Activated CD8-positive, alpha-beta memory T cell treated with anti-CD3 and anti-CD28 coated beads for 36 hours (primary cell): ENCODE measurements around the gene RASIP1. TPM values are rescaled to one million over a fixed set of nuclear protein-coding genes. Genes with fewer than 3 reads are reported as not detected.
"Not testable (repeated sequence)": the region's sequence is repeated elsewhere in the genome, so short reads cannot be mapped to it uniquely, and the experiment has no call there.

Source experiments
- CTCF ChIA-PET: fragments of 350-600 bp; sonication (Branson Sonifier 250); formaldehyde crosslinking; loops from one replicate; lab custom pipeline; 2021; ENCODE audit warnings: antibody characterized with exemption; lab: Charles Lee
- POLR2A ChIA-PET: fragments of 350-600 bp; sonication (Branson Sonifier 250); formaldehyde crosslinking; loops from one replicate; lab custom pipeline; 2021; ENCODE audit warnings: antibody characterized with exemption; lab: Charles Lee
- total RNA-seq, 2 experiments: library from RNA; stranded (reverse); gene quantifications; one replicate each; pipeline ENCODE4 v1.2.3, GENCODE V29; 2021

Gene RASIP1
- total RNA-seq, 2 experiments from 2014 or later: 0.19 to 0.63 TPM

DNA sequence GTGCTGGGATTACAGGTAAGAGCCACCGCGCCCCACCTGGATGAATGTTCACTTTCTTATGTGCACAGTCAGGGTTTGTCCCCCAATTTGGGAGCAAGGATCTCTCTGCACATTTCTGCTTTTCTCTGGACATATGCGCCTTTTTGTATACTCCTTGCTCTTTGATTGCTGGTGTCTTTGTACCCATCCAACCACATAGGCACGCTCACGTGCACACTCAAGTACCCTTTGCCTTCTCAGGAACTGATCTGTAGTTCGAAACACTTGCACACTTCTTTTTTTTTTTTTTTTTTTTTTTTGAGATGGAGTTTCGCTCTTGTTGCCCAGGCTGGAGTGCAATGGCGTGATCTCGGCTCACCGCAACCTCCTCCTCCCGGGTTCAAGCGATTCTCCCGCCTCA lies 22.3 kb downstream of the RASIP1 start:
- CTCF ChIA-PET, POLR2A ChIA-PET: not testable (repeated sequence)

DNA sequence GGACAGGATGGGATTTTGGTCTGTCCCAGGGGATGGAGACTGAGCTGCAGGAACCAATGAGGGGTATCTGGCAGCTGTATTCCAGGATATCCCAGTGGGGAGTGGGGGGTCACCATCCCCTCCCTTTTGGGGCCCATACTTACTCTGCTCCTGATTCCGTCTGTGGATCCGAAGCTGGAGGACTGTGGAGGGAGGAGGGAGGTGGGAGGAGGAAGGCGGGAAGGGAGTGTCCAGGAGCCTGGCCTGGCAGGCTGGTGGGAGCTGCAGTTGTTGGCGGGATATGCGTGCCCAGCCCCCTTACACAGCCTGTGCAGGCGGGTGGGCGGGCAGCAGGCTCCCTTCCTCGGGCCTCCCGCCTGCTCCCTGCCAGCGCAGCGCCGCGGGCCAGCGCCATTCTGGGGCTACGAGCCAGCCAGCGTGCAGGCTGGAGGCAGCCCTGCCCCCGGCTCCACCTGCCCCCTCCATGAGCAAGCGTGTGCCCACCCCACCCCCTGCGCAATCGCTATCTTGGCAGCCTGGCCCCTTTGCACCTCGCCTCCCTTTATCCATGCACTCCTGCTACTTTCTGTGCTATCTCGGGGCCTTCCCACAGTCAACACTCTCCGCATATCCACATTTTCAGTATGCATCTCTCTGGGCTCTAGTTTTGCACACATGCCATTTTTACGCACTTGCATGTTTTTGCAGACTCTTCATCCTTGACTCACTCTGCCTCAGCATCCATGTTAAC lies 23.7 kb downstream of the RASIP1 start:
- POLR2A ChIA-PET: no interaction called here
- CTCF ChIA-PET: interaction anchor here (0.7 kb wide), 2 partner anchors 14 to 16 kb away, joined by 3 to 4 read pairs; no protein-coding TSS in a partner anchor

DNA sequence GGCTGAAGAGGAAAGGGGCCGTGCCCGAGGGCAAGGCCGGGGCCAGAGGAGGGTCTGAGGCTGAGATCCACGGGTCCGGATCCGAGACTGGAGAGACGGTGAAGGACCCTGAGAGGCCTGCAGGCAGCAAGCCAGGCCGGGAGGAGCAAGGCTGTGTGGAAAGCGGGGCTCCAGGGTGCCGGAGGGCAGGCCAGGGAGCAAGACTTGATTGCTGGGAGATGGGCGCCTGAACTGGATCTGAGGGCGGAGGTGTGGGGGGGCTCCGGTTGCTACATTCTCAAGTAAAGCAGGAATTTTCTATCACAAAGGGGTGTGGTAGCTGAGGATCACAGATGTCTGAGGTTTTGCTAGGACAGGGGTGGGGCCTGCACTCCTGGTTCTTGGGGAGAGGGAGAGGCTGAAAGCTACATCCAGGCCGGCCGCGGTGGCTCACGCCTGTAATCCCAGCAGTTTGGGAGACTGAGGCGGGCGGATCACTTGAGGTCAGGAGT lies 24.7 kb downstream of the RASIP1 start:
- CTCF ChIA-PET: interaction anchor here (1.3 kb wide), 1 partner anchor 20 kb away, joined by 4 read pairs; the partner anchor contains the start of gene FUT2
- POLR2A ChIA-PET: interaction anchor here (0.5 kb wide), 1 partner anchor 57 kb away, joined by 4 read pairs; no protein-coding TSS in a partner anchor

DNA sequence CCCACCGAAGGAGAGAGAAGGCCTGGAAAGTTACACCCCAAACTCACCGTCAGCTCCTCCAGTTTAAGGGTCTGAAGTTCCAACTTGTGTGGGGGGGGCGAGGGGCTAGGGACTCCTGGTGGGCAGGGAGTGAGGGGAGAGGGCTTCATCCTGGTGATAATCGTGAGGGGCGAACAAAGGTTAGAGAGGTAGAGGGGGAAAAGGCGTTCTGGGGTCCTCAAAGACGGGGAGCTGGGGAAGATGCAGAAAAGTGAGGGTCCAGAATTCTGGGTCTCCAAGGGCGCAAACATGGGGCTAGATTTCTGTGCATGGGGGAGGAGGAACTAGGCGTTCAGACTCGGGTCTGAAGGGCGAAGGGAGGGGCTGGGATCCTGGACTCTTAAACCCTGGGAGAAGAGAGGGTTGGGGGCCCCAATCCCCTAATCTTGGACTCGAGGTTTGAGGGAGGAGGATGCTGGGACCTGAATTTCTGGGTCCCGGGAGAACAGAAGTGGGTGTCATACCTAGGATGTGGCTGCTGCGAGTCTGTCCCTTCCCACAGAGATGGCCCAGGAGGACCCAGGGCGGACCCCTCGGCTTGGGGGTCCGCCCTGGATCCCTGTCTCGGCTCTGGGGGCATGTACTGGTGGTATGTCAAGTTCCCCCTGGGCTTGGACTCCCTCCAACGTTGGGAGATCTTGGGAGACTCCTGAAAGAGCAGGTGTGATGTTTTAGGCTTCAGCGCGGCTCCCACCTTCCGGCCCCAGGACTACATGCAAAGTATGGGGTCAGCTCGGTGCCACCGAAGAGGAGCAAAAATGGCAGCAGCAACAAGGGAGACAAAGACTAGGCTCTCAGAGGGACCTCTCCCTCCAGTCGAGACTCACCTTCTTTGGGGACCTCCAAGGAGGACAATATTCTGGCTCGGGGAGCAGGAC lies 25.4 kb downstream of the RASIP1 start:
- POLR2A ChIA-PET: interaction anchor here (0.5 kb wide), 1 partner anchor 56 kb away, joined by 4 read pairs; no protein-coding TSS in a partner anchor
- CTCF ChIA-PET: interaction anchor here (1.3 kb wide), 1 partner anchor 19 kb away, joined by 4 read pairs; the partner anchor contains the start of gene FUT2

DNA sequence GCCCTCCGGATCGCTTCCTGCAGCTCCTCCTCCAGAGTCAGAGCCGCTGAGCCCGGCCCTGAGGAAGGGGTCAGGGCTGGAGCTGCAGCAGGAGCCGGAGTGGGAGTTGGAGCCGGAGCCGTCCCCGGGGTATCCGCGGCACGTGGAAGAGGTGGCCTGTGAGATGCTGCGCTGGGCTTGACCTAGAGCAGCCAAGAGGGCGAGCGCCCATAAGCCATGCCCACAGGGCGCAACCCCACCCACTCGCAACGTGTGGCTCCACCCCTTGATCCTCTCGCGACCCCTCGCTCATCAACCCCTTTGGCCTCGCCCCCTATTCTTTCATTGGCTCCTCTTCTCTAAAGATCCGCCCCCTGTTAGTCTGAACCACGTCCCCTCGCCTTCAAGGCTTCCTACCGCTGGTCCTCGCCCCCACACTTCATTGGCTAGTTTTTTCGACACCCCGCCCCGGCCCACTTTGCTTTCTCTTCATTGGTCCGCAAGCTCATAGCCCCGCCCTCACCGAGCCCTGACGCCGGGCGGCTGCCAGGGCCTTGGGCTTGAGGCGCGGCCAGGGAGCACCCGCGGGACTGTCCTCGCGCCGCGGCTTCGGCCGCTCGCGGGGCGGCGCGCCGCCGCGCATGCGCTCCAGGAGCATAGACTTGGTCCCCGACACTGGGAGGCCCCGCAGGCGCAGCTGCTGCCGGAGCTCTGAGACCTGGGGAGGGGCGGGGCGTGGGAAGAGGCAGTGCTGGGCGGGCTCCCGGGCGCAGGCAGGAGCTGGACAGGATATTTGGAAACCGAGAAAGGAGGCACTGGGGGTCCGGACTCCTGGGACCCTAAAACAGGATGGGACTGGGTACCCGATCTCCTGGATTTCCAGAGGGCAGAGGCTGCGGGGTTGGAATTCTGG lies 26.3 kb downstream of the RASIP1 start:
- ChIA-PET CTCF (interaction anchor here (0.9 to 1.3 kb wide), 4 partner anchors 18 to 438 kb away, joined by 3 to 4 read pairs (median 3); partner anchors contain the start of gene FUT2), POLR2A (interaction anchor here (0.5 kb wide), 1 partner anchor 76 kb away, joined by 3 read pairs; no protein-coding TSS in a partner anchor)

DNA sequence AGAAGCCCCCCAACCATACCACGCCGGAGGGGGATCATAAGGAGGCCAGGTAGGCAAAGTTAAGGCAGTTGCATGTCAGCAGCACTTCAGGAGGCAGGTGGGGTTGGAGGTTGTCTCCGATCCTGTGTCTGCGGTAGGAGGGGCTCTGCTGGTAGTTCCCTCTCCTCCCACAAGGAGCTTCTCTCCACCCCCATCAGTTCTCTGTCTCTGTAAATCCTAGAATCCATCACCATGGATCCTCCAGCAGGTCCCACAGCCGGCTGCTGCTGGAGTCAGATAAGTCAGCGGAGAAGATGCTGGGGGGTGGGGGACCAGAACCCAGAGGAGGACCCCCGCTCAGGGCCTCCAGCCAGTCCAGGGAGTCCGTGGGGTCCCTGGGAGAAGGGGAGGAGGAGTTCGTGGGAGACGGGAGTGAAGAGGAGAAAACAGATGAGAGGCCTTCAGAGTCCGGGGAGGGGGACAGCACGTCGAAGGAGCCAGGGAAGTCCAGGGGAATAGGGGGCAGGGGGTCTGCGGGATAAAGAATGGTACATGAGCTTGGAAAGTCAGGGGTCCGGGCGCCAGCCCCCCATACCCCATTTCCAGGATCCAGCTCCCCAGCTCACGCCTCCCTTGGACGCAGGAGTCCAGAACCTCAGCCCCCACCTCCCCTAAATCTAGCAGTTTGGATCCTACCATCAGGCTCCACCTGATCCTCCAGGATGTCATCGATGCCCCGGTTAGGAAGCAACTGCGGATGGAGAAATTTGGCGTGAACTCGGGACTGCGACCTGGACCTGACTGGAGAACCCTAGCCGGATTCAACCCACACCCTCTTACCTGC lies 27.2 kb downstream of the RASIP1 start:
- CTCF ChIA-PET: interaction anchor here (0.9 to 1.2 kb wide), 3 partner anchors 38 to 437 kb away, joined by 3 read pairs; no protein-coding TSS in a partner anchor
- POLR2A ChIA-PET: interaction anchor here (0.5 to 0.7 kb wide), 4 partner anchors 12 to 127 kb away, joined by 3 to 10 read pairs (median 4); partner anchors contain the start of gene HSD17B14

DNA sequence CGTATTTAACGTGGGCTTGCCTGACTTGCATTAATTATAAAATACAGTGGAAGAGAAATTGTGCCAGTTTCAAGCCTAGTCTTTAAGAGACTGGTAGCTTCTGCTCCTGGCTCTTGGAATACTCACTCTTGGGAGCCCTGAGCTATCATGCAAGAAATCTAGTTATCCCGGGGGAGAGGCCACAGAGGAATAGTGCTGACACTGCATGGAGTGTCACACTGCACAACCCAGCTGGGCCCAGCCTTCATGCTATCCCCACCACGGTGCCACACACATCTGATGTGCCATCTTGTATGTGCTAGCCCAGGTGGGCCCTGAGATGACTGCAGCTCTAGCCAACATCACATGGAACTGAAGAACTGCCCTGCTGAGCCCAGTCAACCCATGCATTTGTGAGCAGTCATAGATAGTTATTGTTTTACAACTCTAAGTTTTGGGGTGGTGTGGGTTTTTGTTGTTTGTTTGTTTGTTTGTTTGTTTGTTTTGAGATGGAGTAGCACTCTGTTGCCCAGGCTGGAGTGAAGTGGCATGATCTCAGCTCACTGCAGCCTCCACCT lies 29.2 kb downstream of the RASIP1 start:
- POLR2A ChIA-PET: interaction anchor here (0.6 kb wide), 1 partner anchor 163 kb away, joined by 4 read pairs; no protein-coding TSS in a partner anchor

DNA sequence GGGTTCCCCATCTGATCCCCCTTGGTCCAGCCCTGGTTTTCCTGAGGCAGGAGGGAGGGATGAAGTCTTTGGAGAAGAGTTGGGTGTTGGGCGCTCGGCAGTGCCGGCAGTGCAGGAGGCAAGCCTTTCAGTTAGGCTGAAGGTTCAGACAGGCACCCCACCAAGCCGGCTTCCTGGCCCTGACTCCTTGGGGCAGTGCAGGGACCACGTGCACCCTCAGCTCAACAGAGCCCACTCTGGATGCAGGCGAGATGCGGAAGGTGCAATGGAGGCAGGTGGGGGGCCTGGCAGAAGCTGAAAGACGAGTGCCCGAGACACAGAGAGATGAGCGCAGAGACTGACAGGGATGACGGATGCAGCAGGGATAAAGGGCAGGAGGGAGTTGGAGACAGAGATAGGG lies 31.9 kb downstream of the RASIP1 start:
- ChIA-PET CTCF (no interaction called here), POLR2A (no interaction called here)

More for the DNA sequence above, 29.2 kb downstream of the RASIP1 start:
- CTCF ChIA-PET: interaction anchor here (0.7 kb wide), 1 partner anchor 1632 kb away, joined by 4 read pairs; no protein-coding TSS in a partner anchor

DNA sequence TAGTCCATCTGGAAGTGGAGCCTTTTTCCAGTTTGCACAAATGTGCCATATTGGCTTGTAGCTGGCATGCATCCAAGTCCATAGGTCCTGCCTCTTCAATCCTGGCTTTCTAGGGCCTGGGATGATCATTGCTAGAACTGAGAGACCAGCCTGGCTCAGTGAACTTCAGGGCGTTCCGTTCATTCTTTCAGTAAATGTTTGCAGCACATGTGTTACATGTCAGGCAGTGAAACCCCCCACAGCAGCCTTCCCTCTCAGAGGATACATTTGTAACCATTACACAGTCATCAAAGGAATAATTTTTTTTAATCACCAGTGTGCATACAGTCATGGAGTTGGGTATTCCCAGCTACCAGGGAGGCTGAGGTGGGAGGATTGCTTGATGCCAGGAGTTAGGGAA lies 35.0 kb downstream of the RASIP1 start:
- POLR2A ChIA-PET: no interaction called here

DNA sequence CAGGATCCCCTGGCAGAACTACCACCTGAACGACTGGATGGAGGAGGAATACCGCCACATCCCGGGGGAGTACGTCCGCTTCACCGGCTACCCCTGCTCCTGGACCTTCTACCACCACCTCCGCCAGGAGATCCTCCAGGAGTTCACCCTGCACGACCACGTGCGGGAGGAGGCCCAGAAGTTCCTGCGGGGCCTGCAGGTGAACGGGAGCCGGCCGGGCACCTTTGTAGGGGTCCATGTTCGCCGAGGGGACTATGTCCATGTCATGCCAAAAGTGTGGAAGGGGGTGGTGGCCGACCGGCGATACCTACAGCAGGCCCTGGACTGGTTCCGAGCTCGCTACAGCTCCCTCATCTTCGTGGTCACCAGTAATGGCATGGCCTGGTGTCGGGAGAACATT lies 37.1 kb downstream of the RASIP1 start:
- CTCF ChIA-PET: interaction anchor here (0.5 kb wide), 1 partner anchor 14 kb away, joined by 3 read pairs; no protein-coding TSS in a partner anchor
- POLR2A ChIA-PET: interaction anchor here (0.5 kb wide), 1 partner anchor 62 kb away, joined by 3 read pairs; no protein-coding TSS in a partner anchor

More for the DNA sequence above, 35.0 kb downstream of the RASIP1 start:
- CTCF ChIA-PET: no interaction called here

DNA sequence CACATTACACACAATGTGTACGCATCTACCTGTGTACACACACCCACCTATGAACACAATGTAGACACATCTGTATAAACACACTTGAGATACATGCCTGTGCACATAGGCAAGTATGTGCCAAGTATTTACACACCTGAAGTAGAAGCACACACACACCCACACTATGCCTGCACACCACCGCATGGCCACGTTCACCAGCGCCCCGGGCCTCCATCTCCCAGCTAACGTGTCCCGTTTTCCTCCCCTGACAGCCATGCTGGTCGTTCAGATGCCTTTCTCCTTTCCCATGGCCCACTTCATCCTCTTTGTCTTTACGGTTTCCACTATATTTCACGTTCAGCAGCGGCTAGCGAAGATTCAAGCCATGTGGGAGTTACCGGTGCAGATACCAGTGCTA lies 37.7 kb downstream of the RASIP1 start:
- ChIA-PET CTCF (no interaction called here), POLR2A (no interaction called here)

DNA sequence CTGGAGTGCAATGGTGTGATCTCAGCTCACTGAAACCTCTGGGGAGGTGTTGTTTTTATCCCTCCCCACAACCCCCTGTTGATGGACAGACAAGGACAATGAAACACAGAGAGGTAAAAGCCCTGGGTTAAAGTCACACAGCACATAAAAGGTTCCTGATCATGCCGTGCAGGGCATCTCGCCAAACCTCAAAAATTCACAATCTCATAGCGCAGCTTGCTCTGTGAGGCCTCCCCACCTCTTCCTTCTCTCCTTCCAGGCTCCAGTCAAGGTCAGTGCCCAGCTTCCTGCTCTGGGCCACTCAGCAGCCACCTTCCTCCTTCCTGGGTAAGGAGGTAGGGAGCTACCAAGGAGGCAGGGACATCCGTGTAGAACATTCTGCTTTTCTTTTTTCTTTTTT lies 42.4 kb downstream of the RASIP1 start:
- POLR2A ChIA-PET: no interaction called here
- CTCF ChIA-PET: interaction anchor here (0.7 kb wide), 1 partner anchor 247 kb away, joined by 4 read pairs; no protein-coding TSS in a partner anchor

DNA sequence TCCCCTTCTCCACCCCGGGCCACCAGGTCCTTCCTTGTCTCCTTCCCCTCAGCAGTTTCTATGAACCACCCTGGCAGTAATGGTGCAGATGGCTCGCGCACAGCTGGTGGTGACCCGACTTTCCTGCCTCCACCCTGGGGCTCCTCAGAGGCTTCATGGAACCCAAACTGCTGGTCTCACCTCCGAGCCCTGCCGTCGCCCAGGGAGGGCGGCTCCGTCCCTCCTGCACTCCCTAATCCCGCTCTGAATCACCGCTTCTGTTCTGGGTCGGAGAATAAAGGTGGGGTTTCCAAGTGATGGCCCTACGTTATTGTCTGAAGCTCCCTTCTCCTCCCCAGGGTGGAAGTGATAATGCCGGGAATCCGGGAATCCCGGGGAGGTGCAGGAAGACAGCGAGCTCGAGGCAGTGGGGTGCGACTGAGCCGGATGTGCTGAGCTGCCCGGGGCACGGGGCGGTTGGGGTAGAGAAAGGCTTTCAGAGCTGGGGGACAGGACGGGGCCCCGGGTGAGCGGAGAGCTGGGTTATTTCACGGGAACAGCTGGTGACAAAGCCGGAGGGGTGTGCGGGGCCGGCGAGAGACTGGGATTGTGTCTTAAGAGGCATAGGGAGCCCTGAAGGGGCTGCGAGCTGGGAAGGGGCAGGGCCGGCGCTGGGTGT lies 43.9 kb downstream of the RASIP1 start:
- ChIA-PET CTCF (interaction anchor here (0.7 to 1.3 kb wide), 4 partner anchors 16 to 38 kb away, joined by 3 to 5 read pairs (median 4); no protein-coding TSS in a partner anchor), POLR2A (interaction anchor here (0.5 to 0.6 kb wide), 2 partner anchors 10 to 99 kb away, joined by 4 read pairs; no protein-coding TSS in a partner anchor)

DNA sequence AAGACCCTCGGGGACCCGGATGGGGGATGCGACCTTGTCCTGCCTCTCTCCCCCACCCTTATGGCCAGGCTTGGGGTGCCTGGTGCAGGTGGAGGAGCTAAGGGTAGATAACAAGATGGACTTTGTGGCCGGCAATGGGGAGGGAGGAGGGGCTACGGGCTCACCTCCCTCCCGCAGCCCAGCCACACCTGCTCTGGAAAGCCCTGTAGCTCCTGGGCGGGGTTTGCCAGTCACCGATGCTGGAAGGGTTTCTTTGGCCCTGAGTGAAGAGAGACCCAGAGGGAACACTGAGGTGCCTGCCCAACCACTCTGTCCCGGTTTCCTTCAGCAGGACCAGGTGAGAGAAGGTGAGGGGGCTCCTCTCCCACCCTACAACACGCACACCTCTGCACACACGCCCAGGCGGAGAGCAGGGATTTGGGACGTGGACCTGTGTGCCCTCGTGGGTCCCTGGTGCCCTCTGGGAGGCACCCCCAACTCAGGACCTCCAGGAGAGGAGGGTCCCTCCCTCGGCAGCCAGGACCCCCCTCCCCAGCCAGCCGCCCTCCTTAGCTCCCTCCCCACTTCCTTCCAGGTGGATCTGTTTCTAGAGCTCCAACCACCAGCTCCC lies 44.6 kb downstream of the RASIP1 start, which contains the start of gene FUT2:
Gene FUT2 (plus strand): TSS at position 229 of the 610 bp plus-strand sequence. CDS start 6,986 bp downstream, outside the sequence.
- ChIA-PET POLR2A (interaction anchor here (0.5 to 0.6 kb wide), 2 partner anchors 10 to 100 kb away, joined by 4 read pairs; no protein-coding TSS in a partner anchor), CTCF (interaction anchor here (0.7 to 1.3 kb wide), 4 partner anchors 17 to 37 kb away, joined by 3 to 5 read pairs (median 4); no protein-coding TSS in a partner anchor)

DNA sequence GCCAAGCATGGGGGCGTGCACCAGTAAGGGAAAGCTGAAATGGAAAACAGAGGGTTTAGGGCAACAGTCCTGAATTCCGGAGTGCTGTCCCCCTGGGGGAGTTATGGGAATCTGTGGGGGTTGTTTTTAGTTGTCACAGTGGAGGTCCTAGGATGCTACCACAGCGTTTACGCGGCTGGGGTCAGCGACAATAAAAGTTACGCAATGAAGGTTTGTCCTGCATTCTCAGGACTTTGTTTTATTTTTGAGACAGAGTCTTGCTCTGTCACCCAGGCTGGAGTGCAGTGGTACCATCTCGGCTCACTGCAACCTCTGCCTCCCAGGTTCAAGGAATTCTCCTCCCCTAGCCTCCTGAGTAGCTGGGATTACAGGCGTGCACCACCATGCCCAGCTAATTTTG lies 46.8 kb downstream of the RASIP1 start:
- CTCF ChIA-PET: interaction anchor here (0.7 kb wide), 1 partner anchor 27 kb away, joined by 3 read pairs; no protein-coding TSS in a partner anchor
- POLR2A ChIA-PET: not testable (repeated sequence)
